Neural cell (in vitro differentiated cells): ENCODE measurements around the gene LAMB2.

Source experiments
- CTCF ChIP-seq: fragments of 450-650 bp; IDR thresholded peaks from 2 replicates; pipeline ENCODE4 v1.5.1; 2014; ENCODE audit warnings: antibody characterized with exemption, mild to moderate bottlenecking, moderate library complexity; ENCODE audit not compliant: poor library complexity, severe bottlenecking
- EZH2 ChIP-seq: fragments of 200-600, 300-800 bp; shearing (Covaris generic), sonication (generic); IDR thresholded peaks from 2 replicates; pipeline ENCODE4 v1.6.1; 2014; ENCODE audit warnings: antibody characterized with exemption, low read length, borderline replicate concordance, mild to moderate bottlenecking; ENCODE audit not compliant: insufficient read depth, poor library complexity, severe bottlenecking
- RAD21 ChIP-seq: fragments of 450-650 bp; conservative IDR thresholded peaks from 2 replicates; pipeline ENCODE4 v1.6.1; 2014; ENCODE audit warnings: antibody characterized with exemption, mild to moderate bottlenecking, moderate library complexity

DNA sequence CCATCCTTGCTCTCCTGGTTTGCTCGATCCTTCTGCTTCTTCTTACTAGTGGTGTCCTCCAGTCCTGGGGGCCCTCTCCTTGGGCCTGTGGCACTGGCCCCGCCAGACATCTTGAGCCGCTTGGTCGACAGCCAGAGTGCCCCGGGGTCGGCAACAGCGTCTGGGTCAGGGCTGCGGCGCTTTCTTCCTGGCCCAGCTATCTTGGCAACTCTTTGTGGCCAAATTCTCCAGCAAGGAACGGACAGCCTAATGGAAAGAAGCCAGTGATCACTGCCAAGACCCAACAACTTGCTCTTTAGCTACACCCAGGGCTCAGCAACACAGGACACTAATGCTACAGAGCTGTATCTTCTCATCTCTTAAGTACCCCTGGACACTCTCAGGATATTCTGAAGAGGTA, 13.8 kb downstream of the LAMB2 start:
- TF ChIP-seq CTCF (no peak), RAD21 (no peak), EZH2 (no peak)
